HG02623 (cell line): ENCODE results near the gene SH2B3.
"Not testable (repeated sequence)": the region's sequence is repeated elsewhere in the genome, so short reads cannot be mapped to it uniquely, and the experiment has no call there.

Source experiments
- ATAC-seq: cut with Tn5 transposase; IDR thresholded peaks from one replicate; pipeline ENCODE4 v1.9.1; 2021; ENCODE audit warnings: moderate library complexity; ENCODE audit not compliant: unreplicated experiment

Gene SH2B3

DNA sequence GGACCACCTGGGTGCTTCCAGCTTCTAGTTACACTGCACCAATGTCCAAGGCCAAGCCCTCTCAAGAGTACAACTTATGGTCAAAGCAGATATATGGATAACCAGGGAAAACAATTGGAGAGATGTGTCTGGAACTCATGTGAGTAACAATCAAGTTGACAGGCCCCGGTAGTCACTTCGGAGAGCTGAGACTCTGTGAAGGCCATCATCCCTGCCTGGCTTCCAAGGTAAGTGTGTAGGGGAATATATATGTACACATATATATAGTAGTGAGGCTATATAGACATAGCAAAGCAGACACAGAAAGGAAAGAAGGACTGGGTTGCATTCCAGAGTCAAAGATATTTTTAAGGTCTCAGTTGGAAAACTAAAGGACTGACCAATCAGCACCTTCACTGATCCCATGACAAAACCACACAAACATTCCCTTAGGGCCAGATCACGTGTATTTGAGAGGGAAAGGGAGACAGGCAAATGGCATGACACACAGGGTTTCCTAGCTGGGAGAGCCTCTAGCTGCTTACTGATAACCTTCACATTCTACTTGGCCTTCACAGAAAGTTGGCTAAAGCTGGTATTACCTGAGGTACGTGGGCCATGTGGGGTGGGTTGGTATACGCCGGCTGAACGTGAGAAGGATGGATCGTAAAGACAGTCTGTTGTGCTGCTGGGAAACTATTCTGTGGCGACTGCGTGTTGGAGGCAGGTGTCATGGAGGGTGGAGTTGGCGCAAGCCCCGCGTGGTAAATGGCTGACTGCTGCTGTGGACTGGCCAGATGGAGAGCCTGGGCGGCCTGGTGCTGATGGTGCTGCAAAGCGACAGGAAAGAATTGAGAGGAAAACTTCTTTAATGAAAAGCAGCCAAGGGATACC lies 50.0 kb downstream of the SH2B3 start:
- no peak for ATAC-seq

DNA sequence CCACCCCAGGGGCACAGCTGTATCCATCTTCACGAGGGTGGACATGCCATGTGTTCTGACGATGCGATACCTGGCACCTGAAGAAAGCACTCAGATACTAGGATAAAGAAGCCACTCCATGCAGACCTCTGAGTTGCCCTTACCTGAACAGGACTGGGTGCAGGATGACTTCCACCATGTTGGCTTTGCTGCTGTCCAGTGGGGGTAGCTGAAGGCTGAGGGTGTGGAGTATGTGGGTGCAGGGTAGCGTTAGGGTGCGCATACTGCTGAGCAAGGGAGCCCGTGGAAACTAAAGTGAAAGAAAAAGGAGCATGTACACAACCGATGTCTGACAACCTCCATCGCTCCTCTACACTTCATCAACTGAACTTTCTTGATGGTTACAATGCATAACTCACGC lies 51.3 kb downstream of the SH2B3 start:
- no peak for ATAC-seq

DNA sequence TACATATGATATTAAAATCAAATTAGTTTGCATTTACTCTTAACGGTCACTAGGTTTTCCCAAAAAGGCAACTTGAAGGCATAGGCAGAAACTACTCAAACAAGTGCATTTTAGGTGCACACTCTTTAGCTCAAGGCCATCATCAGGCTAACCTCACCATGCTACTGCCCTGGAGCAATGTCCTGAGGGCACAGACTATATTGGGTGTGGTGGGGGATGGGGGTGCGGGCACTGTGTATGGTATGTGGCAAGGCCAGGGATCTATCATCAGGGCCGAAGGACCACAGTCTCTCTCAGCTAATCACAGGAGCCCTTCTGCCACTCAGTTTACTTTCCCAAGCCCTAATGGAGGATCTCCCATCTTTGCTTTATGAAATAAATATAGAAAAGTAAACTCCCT lies 51.9 kb downstream of the SH2B3 start:
- ATAC-seq: no peak

DNA sequence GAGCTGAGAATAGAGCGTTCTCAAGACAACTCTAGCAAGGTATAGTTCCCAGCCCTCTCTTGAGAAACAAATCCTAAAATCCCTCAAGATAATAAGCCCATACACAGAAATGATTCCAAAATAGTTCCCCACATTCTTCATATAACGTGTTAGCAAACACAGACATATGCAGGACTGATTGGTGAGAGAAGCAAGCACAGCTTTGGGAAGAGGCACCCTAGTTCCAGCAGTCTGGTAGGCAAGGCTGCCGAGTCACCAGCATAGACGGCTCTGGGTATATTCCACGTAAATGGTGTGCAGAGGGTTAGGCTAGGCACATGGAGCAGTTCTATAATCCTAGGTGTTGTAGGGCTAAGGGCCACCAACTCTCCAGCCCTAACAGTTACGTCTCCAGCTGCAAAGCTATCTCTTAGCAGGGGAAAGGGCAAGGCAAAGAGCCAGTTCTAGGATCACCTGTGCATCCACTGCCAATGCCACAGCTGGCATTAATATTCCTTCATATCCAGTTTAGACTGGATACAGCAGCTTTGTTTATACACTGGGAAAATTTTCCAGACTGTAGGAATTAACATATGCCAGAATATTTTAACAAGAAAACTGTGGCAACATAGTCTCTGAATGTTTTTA lies 52.9 kb downstream of the SH2B3 start:
- no peak for ATAC-seq

DNA sequence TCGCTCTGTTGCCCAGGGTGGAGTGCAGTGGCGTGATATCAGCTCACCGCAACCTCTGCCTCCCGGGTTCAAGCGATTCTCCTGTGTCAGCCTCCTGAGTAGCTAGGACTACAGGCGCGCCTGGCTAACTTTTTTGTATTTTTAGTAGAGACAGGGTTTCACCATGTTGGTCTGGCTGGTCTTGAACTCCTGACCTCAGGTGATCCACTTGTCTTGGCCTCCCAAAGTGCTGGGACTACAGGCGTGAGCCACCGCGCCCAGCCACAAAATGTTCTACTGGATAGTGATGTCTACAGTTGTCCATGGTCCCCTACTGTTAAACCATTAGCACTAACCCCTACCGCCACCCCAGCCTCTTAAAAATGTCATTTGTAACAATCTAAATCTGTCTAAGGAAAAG lies 54.4 kb downstream of the SH2B3 start:
- ATAC-seq: not testable (repeated sequence)

DNA sequence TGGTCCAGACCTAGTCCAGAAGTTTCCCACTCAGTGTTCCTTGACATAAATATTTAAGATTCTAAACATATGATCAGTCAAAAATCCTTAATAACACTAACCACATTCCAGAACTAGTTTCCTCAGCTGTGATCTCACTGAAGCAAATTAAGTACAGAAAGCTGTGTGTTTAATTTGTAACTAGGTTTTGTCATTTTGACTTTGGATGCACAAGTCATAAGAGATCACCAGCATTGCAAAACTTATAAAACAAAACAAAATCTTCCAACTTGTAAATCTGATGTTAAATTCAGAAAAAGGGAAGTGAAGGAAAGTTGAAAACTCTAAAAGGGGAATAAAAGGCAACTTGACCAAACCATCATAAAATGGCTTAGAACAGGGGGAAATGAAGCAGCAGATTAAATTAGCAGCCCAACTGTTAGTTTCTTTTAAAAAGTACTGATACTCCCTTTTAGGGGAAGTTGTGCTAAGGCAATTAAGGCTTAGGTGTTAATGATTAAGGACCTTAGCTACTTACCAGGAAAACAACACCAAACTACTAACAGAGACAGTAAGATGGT lies 56.6 kb downstream of the SH2B3 start:
- no peak for ATAC-seq

DNA sequence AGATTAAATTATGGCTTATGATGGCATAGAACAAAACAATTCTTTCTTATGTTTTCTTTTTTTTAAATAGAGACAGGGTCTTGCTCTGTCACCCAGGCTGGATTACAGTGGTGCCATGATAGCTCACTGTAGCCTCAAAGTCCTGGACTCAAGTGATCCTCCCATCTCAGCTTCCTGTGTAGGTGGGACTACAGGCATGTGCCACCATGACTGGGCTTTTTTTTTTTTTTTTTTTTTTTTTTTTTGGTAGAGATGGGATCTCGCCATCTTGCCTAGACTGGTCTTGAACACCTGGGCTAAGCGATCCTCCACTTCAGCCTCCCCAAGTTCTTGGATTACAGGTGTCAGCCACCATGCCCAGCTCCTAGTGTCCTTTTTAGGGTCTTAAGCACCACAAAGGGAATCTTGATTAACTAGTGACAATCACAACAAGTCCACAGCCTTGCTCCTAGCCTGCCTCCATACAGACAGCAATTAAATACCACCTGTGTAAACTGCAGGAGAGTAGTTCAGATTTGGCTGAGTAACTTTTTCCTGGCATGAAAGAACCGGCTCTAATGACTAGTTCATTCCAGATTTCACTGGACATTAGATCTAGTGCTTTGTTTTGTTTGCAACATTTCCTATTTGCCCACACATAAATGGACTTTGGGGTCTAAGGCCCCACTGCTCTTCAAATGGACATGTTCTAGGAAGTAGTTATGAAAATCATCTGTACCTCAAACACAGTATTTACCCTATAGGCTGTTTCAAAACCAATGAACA lies 61.6 kb downstream of the SH2B3 start:
- ATAC-seq: no peak

DNA sequence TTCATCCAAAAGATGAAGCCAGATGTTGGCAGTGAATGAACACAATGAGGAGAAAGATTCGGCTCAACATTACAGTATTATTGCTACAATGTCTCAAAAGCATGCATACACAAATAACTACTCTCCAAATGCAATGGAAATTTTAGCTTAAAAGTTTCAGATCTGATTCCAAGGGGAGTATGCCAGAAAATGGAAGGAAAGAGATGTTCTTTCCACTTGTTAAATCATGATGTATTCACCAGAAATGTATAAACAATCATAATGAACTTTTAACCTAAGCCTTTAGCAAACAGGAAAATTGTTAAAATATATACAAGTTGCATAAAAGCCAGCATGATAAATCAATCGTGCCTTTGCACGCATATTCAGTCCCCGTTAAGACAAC lies 62.1 kb downstream of the SH2B3 start:
- no peak for ATAC-seq

DNA sequence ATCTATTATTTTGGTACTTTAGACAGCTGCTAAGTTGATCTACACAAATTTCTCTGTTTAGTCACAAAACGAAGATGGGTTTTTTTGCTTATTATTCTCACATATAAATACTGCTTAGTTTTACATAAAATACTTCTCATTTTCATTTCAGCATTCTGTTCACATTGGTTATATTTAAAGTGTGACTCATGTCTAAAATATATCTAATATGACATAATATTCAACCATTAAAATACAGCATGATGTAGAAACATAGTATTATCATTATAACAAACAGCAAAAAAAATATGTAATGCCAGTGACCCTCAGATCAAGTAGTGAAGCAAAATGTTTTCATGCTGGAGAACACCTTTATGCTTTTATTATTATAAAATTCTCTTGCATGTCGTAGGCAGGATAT lies 63.7 kb downstream of the SH2B3 start:
- no peak for ATAC-seq

DNA sequence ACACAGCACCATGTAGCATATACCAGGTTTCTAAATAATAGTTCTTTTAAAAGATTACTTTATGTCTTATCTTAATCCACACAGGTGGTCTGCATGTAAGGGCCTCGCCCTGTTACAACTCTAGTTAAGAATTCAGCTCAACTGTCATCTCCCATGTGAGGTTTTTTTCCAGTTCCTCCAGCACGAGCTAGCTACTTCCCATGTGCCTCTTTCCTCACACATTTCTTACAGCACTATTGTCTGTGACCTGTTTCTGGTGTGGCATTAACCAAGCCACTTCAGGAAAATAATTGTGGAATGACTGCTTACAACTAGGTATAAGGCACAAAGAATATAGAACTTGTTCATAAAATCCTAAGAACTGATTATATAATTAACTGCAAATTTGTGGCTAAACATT lies 65.5 kb downstream of the SH2B3 start:
- no peak for ATAC-seq

DNA sequence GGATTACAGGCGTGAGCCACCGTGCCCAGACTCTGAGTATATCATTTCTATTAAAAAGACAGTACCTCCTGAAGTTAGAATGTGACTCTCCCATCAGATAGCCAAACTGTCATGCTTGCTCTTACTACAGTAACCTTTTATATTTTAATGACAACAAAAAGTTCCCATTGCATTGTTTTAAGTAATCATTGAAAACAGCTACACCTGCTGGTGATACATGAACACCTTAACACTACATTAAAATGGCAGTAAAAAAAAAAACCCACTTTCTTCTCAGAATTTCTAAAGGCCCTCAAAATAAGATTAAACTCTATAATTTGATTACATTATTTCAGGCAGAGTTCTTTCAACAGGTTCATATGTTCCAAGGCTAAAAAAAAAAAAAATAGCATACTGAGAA lies 76.7 kb downstream of the SH2B3 start:
- ATAC-seq: no peak

DNA sequence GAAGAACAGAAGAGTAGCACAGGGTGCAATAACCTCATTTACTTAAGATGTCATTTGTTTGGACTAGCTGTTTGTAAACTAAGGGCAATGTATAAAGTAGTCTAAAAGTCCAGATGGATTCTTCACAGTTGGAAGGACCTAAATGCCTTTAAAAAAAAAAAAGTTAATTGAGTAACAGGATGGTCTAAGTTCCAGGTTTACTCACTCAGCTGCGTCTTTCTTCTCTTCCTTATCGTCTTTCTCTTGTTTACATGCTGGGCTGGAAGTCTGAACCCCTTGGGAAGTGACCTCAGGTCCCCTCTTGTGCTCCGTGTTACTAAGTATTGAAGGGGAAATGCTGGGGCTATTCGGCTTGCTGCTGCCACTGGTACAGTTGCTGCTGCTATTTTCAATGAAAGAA lies 82.5 kb downstream of the SH2B3 start:
- ATAC-seq: no peak

DNA sequence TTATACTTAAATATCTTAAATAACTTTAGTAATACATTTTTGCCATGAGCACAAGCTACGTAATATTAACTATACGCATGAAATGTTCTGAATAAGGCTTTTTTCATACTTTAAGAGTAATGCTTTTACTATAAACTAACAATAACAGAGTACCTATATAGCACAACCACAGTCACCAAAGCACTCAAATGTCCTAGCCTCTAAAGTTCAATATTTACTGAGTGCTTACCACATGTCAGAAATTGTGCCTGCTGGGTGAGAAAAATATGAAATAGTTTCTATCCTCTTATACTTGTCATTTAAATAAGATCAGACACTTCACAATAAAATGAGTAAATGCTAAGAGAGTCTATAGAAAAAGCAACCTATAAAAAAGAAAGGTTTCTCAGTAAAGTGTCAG lies 83.1 kb downstream of the SH2B3 start:
- no peak for ATAC-seq

DNA sequence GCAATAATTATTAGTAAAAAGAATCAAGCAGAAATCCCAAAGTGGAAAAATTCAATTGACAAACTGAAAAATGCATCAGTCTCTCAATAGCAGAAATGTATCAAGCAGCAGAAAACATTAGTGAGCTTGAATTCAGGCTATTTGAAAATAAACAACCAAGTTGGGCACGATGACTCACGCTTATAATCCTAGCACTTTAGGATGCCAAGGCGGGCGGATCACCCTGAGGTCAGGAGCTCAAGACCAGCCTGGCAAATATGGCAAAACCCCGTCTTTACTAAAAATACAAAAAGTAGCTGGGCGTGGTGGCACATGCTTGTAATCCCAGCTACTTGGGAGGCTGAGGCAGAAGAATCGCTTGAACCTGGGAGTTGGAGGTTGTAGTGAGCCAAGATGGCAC lies 87.3 kb downstream of the SH2B3 start:
- not testable (repeated sequence) for ATAC-seq

DNA sequence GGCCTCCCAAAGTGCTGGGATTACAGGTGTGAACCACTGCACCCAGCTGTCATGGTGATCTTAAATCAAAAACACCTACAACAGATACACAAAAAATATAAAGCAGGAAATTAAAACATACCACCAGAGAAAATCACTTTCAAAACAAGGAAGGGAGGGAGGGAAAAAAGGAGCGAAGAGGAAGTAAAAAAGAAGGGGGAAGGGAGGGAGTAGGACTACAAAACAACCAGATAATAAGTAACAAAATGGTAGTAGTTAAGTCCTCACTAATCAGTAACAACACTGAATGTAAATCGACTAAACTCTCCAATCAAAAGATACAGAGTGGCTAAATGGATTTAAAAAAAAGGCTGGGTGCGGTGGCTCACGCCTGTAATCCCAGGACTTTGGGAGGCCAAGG lies 89.0 kb downstream of the SH2B3 start:
- no peak for ATAC-seq
